ENCODE data around the gene RMC1. TPM values are rescaled to one million over a fixed set of nuclear protein-coding genes. Genes with fewer than 3 reads are reported as not detected.

RMC1 gene
- total RNA-seq, 2 experiments from 2014 or later = 46.9 to 48.3 TPM

DNA sequence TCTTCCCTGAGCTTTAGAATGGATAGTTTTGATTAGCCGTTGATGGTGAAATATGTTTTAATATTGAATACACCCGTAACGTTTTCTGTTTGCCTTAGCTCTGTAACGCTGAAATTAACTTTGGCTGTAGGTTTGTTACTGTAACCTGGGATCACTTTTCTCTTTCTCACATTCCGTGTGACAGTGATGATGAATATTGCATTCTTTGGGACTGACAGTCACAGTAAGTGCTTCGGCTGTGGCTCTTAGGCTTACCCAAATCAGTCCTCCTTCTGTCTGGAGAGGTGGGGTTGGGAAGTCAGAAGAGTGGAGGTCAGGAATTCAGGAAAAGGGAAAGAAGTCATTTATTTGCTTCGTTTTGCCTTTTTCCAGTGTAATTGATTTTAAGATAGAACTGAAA, 18.0 kb downstream of the RMC1 start:
- intact Hi-C loops (cut with DNase I, micrococcal nuclease) = no loop called here
- H3K4me1 Mint-ChIP-seq (ENCODE audit: low read depth) = no peaks in the 10 kb centered on the region
- POLR2A ChIA-PET = interaction anchor here (1.0 kb wide), 1 partner anchor 10 kb away, joined by 3 read pairs; no protein-coding TSS in a partner anchor

DNA sequence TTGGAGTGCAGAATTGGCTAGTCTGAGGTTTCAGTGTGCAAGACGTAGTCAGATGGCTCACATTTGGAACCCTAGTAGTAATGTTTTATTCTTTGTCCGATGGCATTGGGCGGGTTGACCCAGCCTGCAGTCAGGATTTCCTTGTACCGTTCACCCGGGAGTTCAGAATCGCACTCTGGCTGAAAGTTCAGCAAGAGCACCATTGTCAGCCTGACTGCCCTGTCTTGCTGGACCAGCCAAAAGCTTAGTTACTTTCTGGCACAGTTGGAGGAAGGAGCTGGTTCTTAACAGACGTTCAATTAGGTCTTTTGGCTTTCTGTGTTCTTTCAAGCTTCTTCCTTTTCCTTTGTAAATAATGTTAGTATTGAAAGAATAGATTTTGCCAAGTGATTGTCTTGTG, 18.6 kb downstream of the RMC1 start:
- Mint-ChIP-seq H3K4me3 (no peak overlapping the region), H3K27ac (no peak overlapping the region), H3K36me3 (ENCODE audit: low read depth) (peaks cover 92% of the 10 kb centered on the region), H3K27me3 (no peaks in the 10 kb centered on the region), H3K4me1 (ENCODE audit: low read depth) (no peaks in the 10 kb centered on the region), H3K9me3 (no peaks in the 10 kb centered on the region)
- no peak for ATAC-seq (ENCODE audit: poor library complexity)
- Histone ChIP-seq H3K27me3 (ENCODE audit: control insufficient read depth in 1 of 2, insufficient read depth in 2 of 2, low read length in 2 of 2) (no peaks in the 10 kb centered on the region), H3K9me3 (ENCODE audit: control insufficient read depth in 1 of 2, insufficient read depth in 1 of 2, low read length in 2 of 2) (no peaks in the 10 kb centered on the region), H3K36me3 (ENCODE audit: insufficient read depth, low read length) (peaks cover 89% of the 10 kb centered on the region), H3K4me1 (ENCODE audit: insufficient read depth, low read length) (no peaks in the 10 kb centered on the region), H3K4me3 (ENCODE audit: low read length) (no peak overlapping the region), H3K27ac (ENCODE audit: low read depth in 1 of 2, low read length in 2 of 2) (no peak overlapping the region)
- ChIA-PET POLR2A (no interaction called here), CTCF (no interaction called here)
- TF ChIP-seq, protein P1, sequence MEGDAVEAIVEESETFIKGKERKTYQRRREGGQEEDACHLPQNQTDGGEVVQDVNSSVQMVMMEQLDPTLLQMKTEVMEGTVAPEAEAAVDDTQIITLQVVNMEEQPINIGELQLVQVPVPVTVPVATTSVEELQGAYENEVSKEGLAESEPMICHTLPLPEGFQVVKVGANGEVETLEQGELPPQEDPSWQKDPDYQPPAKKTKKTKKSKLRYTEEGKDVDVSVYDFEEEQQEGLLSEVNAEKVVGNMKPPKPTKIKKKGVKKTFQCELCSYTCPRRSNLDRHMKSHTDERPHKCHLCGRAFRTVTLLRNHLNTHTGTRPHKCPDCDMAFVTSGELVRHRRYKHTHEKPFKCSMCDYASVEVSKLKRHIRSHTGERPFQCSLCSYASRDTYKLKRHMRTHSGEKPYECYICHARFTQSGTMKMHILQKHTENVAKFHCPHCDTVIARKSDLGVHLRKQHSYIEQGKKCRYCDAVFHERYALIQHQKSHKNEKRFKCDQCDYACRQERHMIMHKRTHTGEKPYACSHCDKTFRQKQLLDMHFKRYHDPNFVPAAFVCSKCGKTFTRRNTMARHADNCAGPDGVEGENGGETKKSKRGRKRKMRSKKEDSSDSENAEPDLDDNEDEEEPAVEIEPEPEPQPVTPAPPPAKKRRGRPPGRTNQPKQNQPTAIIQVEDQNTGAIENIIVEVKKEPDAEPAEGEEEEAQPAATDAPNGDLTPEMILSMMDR (IDR thresholded peaks at IDR 0.05) = no peak
- DNase-seq = no peak
- intact Hi-C loops (cut with DNase I, micrococcal nuclease) = no loop called here

More for the DNA sequence above, 18.0 kb downstream of the RMC1 start:
- H3K27me3 Mint-ChIP-seq = no peaks in the 10 kb centered on the region
- no peak overlapping the region for H3K4me3 ChIP-seq (ENCODE audit: low read length)
- no peaks in the 10 kb centered on the region for H3K9me3 Mint-ChIP-seq
- H3K36me3 ChIP-seq (ENCODE audit: insufficient read depth, low read length) = peaks cover 89% of the 10 kb centered on the region
- DNase-seq (no peak), ATAC-seq (ENCODE audit: poor library complexity) (no peak)
- H3K4me1 ChIP-seq (ENCODE audit: insufficient read depth, low read length) = peaks cover under 1% of the 10 kb centered on the region
- H3K27ac ChIP-seq (ENCODE audit: low read depth in 1 of 2, low read length in 2 of 2) = no peak overlapping the region
- H3K27ac Mint-ChIP-seq = no peak overlapping the region
- no peaks in the 10 kb centered on the region for H3K27me3 ChIP-seq (ENCODE audit: control insufficient read depth in 1 of 2, insufficient read depth in 2 of 2, low read length in 2 of 2)
- H3K36me3 Mint-ChIP-seq (ENCODE audit: low read depth) = peaks cover 89% of the 10 kb centered on the region
- H3K4me3 Mint-ChIP-seq = no peak overlapping the region
- no peaks in the 10 kb centered on the region for H3K9me3 ChIP-seq (ENCODE audit: control insufficient read depth in 1 of 2, insufficient read depth in 1 of 2, low read length in 2 of 2)
- TF ChIP-seq, protein P1 (IDR thresholded peaks at IDR 0.05) = no peak
- CTCF ChIA-PET = interaction anchor here (1.5 kb wide), 1 partner anchor 66 kb away, joined by 3 read pairs; no protein-coding TSS in a partner anchor

DNA sequence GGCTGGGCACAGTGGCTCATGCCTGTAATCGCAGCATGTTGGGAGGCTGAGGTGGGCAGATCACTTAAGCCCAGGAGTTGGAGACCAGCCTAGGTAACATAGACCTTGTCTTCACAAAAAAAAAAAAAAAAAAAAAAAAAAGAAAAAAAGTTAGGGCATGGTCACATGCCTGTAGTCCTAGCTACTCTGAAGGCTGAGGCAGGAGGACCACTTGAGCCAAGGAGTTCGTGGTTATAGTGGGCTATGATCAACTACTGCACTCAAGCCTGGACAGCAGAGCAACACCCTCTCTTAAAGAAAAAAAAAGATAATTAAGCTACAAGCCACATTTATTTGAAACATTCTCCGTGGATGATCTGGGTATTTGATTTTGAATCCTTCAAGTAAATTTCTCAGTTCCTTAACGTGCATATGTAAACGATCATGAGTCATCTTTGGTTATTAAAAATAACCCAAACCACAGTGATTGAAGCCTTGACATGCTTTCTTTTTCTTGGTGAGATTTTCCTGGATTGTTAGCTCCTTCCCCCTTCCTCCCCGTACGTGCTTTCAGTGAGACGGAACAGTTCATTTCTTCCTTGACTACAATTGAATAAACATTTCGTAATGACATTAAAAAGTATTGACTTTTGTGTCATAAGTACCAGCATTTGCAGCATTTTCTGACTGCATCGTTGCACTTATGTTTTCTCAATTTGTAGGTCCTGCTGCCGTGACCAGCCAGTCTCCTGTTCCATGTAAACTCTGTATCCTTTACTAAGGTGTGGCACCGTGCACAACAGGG, 20.3 kb downstream of the RMC1 start:
- POLR2A ChIA-PET = interaction anchor here (0.8 kb wide), 1 partner anchor 17 kb away, joined by 4 read pairs; no protein-coding TSS in a partner anchor
- intact Hi-C loops (cut with DNase I, micrococcal nuclease) = no loop called here

More for the DNA sequence above, 20.3 kb downstream of the RMC1 start:
- peak in 2 of 14 experiments; percentile 26 to 29 for DNase-seq
- H3K4me3 ChIP-seq (ENCODE audit: low read length) = no peak overlapping the region
- Mint-ChIP-seq H3K27me3 (no peaks in the 10 kb centered on the region), H3K9me3 (no peaks in the 10 kb centered on the region), H3K4me1 (ENCODE audit: low read depth) (no peaks in the 10 kb centered on the region), H3K36me3 (ENCODE audit: low read depth) (peaks cover 93% of the 10 kb centered on the region), H3K27ac (no peak overlapping the region), H3K4me3 (no peak overlapping the region)
- H3K36me3 ChIP-seq (ENCODE audit: insufficient read depth, low read length) = peaks cover 91% of the 10 kb centered on the region
- CTCF ChIA-PET = no interaction called here
- no peaks in the 10 kb centered on the region for H3K4me1 ChIP-seq (ENCODE audit: insufficient read depth, low read length)
- no peak overlapping the region for H3K27ac ChIP-seq (ENCODE audit: low read depth in 1 of 2, low read length in 2 of 2)
- no peaks in the 10 kb centered on the region for H3K27me3 ChIP-seq (ENCODE audit: control insufficient read depth in 1 of 2, insufficient read depth in 2 of 2, low read length in 2 of 2)
- no peaks in the 10 kb centered on the region for H3K9me3 ChIP-seq (ENCODE audit: control insufficient read depth in 1 of 2, insufficient read depth in 1 of 2, low read length in 2 of 2)
- TF ChIP-seq, protein P1 (IDR thresholded peaks at IDR 0.05) = no peak
- no peak for ATAC-seq (ENCODE audit: poor library complexity)

Data from CD4-positive, alpha-beta T cell (primary cell).